Rectal smooth muscle tissue (tissue), 1 donor: ENCODE data around the gene FMNL2.

ENCODE experiments used
- H3K27ac ChIP-seq: one replicate; pipeline ENCODE4 v1.7.0; 2013; ENCODE audit warnings: low read depth, low read length, inconsistent platforms
- H3K27me3 ChIP-seq: one replicate; pipeline ENCODE4 v1.7.0; 2013; ENCODE audit warnings: low read length; ENCODE audit not compliant: control insufficient read depth, insufficient read depth
- H3K36me3 ChIP-seq: one replicate; pipeline ENCODE4 v1.7.0; 2013; ENCODE audit warnings: low read length; ENCODE audit not compliant: control insufficient read depth, insufficient read depth
- H3K4me1 ChIP-seq: one replicate; pipeline ENCODE4 v1.7.0; 2013; ENCODE audit warnings: low read length; ENCODE audit not compliant: control insufficient read depth, insufficient read depth
- H3K4me3 ChIP-seq: one replicate; pipeline ENCODE4 v1.7.0; 2013; ENCODE audit warnings: low read length
- H3K9ac ChIP-seq: one replicate; pipeline ENCODE4 v1.7.0; 2013; ENCODE audit warnings: low read length

FMNL2 gene

DNA sequence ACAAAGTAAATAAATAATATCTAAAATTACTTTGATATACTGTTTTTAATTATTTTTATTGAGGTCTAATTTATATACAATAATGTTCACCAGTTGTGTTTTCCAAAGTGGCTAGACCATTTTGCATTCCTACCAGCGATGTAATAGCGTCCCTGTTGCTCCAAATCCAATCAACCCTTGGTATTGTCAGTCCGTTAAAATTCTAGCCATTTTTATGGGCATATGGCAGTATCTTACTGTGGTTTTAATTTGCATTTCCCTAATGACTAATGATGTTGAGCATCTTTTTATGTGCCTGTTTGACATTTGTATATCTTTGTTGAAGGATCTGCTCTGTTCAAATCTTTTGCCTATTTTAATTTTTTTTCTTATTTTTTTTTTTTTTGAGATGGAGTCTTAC lies 197.3 kb downstream of the FMNL2 start:
- H3K9ac ChIP-seq, result no peak overlapping the region
- H3K4me1 ChIP-seq, result peaks cover 8% of the 10 kb centered on the region
- no peak overlapping the region for H3K4me3 ChIP-seq
- H3K27me3 ChIP-seq, result no peaks in the 10 kb centered on the region
- H3K36me3 ChIP-seq, result no peaks in the 10 kb centered on the region
- H3K27ac ChIP-seq, result no peak overlapping the region

DNA sequence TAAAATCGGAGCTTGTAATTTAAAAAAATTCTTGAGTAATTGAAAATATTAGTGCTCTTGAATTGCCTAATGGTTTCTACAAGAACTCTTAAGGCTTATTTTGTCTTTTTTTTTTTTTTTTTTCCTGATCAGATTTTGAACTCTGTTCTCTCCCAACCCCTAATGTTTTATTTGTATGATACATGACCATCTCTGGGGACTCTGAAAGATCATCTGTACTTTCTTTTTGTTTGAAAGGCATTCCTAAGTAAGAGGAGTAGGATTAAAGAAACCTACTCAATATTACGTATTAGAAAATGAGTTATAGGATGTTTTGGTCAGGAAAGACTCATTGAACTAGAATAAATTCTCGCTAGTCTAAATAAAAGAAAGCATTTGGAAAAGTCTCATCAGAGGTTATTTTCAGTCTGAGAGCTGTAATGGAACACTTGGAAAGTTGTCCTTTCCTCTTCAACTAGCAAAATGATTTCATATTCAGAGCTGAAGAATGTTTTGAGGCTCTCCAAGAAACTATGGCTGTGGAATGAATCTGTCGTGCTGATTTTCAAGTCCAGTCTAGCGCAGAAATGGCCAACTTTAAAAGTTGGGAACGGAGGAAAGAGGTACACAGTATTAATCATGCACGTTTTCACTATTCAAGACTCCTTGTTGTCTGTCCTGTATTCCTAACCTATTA lies 199.6 kb downstream of the FMNL2 start:
- no peaks in the 10 kb centered on the region for H3K27me3 ChIP-seq
- H3K27ac ChIP-seq, result peak overlapping the region; percentile 27
- H3K4me1 ChIP-seq, result peaks cover 8% of the 10 kb centered on the region
- peak overlapping the region; percentile 22 for H3K4me3 ChIP-seq
- H3K9ac ChIP-seq, result no peak overlapping the region
- H3K36me3 ChIP-seq, result no peaks in the 10 kb centered on the region

DNA sequence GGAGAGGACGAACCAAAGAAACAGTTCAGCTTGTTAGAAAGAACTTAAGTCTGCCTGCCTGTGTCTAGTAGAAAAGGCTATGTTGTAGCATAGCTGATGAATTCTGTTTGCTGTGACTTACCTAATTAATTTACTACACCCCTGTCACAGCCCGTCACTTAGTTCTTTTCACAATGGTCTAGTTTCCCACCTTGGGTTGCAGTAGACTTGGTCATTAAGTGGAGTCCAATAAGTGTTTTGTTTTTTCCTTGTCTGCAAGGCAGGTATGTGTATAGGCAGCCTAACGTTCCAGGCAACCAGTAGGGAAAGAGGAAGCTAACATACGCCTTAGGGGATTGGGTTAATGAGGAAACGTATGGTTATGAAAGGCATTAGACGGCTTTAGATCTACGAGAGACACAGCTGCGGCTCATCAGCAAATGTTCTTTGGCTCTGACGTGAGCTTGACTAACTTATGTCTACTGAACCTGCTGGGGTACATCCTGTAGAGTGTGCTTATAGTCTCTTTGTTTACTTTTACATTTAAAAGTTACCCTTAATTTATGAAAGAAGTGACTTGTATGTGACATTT lies 202.2 kb downstream of the FMNL2 start:
- H3K27ac ChIP-seq, result no peak overlapping the region

DNA sequence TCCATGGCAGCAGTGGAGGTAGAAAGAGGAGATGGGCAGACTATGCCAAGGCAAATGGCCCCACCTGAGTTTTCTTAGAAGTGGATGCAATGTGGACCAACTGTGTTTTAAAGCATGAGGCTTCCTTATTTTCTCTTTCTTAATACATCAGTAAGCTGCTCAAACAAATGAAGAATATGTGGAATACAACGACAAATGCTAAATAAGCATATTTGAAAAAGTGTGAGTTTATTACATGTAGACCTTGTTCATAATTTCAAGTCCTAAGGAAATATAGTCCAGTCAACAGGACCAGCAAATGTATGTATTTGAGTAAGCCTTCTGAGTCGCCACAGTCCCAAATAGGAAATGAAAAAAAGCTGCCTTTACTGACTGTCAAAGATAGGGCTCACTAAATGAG lies 204.4 kb downstream of the FMNL2 start:
- Histone ChIP-seq H3K4me3 (no peak overlapping the region), H3K4me1 (peaks cover 11% of the 10 kb centered on the region), H3K27me3 (no peaks in the 10 kb centered on the region), H3K27ac (no peak overlapping the region), H3K36me3 (no peaks in the 10 kb centered on the region), H3K9ac (no peak overlapping the region)

More for the DNA sequence above, 202.2 kb downstream of the FMNL2 start:
- no peak overlapping the region for H3K9ac ChIP-seq
- peaks cover 8% of the 10 kb centered on the region for H3K4me1 ChIP-seq
- no peaks in the 10 kb centered on the region for H3K36me3 ChIP-seq
- H3K4me3 ChIP-seq, result no peak overlapping the region
- H3K27me3 ChIP-seq, result no peaks in the 10 kb centered on the region

DNA sequence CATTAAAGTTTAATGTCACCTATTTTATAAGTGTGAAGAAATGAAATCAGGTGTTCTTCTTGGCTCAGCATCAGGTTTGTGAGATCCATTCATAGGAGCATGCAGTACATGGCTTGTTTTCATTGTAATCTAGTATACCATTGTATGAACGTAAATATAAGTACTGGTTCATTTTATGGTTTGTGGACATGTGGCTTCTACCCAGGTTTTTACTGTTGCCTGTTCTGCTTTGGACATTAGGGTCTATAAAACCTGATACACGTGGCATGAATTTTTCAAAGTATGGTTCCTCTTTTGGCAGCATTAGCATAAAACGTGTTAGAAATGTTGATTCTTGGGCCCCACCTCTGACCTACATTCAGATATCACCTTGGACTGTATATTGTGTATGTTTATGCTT lies 206.7 kb downstream of the FMNL2 start:
- no peak overlapping the region for H3K4me3 ChIP-seq
- no peak overlapping the region for H3K27ac ChIP-seq
- H3K36me3 ChIP-seq, result no peaks in the 10 kb centered on the region
- no peaks in the 10 kb centered on the region for H3K27me3 ChIP-seq
- H3K9ac ChIP-seq, result no peak overlapping the region
- peaks cover 3% of the 10 kb centered on the region for H3K4me1 ChIP-seq

DNA sequence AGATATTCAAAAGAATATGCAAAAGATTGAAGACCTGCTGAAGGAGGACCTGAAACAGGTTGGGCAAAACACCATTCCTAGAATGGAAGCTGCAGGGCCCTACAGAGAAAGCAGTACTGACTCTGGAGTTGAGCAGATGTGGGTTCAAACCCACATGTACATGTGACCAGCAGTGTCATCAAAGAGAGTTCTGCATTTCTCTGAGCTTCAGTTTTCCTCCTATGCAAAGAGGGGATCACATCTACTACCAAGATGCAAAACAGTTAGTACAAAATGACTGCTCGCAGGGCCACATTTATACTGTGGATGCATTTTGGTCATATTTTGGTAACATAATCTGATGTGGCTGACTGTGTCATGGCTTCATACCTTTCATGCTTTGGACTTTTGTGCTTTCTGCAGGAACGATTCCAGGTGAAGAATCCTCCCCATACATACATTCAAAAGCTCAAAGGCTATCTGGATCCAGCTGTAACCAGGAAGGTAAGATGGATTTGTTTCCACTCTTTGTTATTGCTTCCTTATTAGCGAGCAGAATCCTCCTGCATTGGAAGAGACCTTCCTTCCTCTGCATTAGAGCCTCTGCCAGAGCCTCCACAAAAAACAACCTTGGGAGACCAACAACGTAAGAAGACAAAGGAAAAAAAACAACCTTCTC lies 207.5 kb downstream of the FMNL2 start:
- peak overlapping the region; percentile 54 for H3K27ac ChIP-seq
- H3K27me3 ChIP-seq, result no peaks in the 10 kb centered on the region
- no peak overlapping the region for H3K4me3 ChIP-seq
- no peak overlapping the region for H3K9ac ChIP-seq
- H3K4me1 ChIP-seq, result peaks cover 3% of the 10 kb centered on the region
- H3K36me3 ChIP-seq, result no peaks in the 10 kb centered on the region

DNA sequence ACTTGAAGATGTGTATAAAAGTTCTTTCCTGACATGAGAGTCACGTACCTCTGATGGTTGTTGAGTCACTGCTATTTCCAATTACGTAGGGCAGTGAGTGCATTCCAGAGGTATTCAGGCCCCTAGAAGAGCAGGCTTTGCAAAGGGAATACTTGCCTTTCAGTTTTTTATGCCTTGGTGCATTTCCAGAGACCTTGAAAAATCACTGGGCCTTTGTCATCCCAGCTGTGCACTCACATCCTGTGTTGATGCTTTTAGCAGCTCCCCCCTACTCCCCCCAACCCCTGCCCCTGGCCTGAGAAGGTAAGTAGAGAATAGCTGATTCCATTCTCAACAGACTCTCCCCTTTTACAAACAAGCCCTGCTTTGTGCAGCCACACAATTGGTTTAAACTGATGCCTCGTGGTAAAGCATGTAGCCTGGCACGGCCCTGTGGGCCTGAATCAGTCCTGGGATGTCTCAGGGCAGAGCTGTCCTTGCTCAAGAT lies 208.1 kb downstream of the FMNL2 start:
- H3K36me3 ChIP-seq, result no peaks in the 10 kb centered on the region
- no peaks in the 10 kb centered on the region for H3K27me3 ChIP-seq
- peak overlapping the region; percentile 54 for H3K27ac ChIP-seq
- H3K4me1 ChIP-seq, result peaks cover 3% of the 10 kb centered on the region
- H3K4me3 ChIP-seq, result no peak overlapping the region
- no peak overlapping the region for H3K9ac ChIP-seq

DNA sequence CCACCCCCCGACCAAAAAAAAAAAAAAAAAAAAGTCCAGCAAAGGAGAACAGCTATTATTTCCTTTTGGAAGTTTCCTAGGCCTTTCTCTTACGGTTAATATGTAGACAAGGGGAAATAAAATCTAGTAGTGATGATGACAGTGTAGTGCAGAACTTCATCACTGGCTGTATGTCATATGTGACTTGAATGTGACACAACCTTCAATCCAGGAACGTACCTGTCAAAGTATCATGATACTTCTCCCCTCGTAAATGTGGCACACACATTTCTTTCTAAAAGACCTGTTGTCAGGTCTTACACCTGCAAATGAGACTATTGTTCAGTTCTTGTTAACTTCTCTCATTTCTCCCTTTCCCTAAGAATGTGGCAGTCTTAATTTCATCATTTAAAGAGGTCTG lies 208.7 kb downstream of the FMNL2 start:
- Histone ChIP-seq H3K27me3 (no peaks in the 10 kb centered on the region), H3K36me3 (no peaks in the 10 kb centered on the region), H3K27ac (no peak overlapping the region), H3K9ac (no peak overlapping the region), H3K4me1 (peaks cover 3% of the 10 kb centered on the region), H3K4me3 (no peak overlapping the region)

DNA sequence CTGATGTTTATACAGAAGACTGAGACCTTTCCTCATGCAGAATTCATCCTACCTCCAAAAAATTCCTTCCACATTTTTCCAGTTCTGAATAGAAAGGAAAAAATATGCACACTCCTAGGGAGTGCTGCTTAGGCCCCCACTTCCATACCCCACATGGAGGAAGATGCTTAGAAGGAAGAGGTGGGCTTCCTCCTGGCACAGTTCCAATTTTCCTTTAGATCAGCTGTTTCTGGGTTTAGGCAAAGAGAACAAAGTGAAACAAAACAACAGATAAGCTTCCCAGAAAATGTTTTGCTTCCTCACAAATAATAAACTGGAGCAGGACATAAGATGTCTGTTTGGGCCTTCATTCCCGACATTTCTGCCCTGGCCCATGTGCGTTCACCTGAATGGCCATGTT lies 209.7 kb downstream of the FMNL2 start:
- Histone ChIP-seq H3K9ac (no peak overlapping the region), H3K36me3 (no peaks in the 10 kb centered on the region), H3K4me1 (peaks cover 3% of the 10 kb centered on the region), H3K27me3 (no peaks in the 10 kb centered on the region), H3K4me3 (no peak overlapping the region), H3K27ac (no peak overlapping the region)

DNA sequence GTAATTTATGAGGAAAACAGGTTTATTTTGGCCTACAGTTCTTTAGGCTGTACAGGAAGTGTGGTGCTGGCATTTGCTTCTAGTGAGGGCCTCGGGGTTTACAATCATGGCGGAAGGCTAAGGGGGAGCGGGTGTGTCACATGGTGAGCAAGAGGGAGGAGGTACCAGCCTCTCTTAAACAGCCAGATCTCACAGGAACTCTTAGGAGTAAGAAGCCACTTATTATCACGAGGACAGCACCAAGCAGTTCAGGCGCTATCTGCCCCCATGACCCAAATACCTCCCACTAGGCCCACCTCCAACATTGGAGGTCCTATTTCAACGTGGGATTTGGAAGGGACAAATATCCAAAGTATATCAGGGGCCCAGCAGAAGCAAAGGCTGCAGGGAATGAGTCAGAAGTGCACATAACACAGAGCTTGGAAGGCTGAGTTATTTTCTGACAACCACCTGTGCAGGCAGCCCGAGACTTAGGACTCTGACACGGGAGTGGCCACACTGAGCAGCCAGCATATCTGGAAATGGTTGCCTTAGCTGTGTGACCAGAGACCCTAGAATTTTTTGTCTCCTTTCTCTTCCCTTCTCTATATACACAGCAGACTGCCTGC lies 211.4 kb downstream of the FMNL2 start:
- peaks cover 3% of the 10 kb centered on the region for H3K4me1 ChIP-seq
- H3K27ac ChIP-seq, result no peak overlapping the region
- no peak overlapping the region for H3K4me3 ChIP-seq
- no peaks in the 10 kb centered on the region for H3K36me3 ChIP-seq
- no peaks in the 10 kb centered on the region for H3K27me3 ChIP-seq
- H3K9ac ChIP-seq, result no peak overlapping the region

DNA sequence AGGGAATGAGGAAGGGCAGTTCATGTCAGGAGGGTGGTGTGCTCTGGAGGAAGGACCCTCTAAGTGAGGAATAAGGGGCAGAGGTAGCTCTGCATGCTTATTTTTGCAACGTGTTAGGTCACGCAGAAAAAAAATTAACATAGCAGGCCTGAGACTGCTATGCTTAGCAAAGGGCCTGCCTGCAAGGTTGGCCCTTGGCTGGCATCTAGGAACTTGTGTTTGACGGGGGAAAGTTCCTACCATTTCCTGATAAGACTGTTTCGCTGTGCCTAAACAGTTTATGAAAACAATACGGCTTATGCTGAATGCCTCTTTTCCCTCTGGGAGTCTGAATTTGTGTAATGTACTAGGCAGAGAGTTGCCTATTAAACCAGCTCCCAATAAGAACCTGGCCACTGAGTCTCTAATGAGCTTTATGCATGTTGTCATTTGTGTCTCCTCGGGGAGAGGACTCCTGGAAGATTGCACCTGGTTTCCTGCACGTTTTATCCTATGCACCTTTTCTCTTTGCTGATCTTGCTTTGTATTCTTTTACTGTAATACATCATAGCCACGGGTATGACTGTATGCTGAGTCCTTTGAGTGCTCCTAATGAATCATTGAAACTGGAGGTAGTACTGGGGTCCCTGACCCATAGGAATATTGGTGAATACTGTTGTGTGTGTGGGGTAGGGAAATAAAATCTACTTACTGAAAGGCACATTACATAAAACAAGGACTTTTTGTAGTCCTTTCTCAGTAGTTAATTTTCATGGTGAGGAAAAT lies 213.3 kb downstream of the FMNL2 start:
- no peaks in the 10 kb centered on the region for H3K27me3 ChIP-seq
- H3K4me3 ChIP-seq, result no peak overlapping the region
- H3K27ac ChIP-seq, result no peak overlapping the region
- no peak overlapping the region for H3K9ac ChIP-seq
- H3K36me3 ChIP-seq, result no peaks in the 10 kb centered on the region
- peaks cover 1% of the 10 kb centered on the region for H3K4me1 ChIP-seq

DNA sequence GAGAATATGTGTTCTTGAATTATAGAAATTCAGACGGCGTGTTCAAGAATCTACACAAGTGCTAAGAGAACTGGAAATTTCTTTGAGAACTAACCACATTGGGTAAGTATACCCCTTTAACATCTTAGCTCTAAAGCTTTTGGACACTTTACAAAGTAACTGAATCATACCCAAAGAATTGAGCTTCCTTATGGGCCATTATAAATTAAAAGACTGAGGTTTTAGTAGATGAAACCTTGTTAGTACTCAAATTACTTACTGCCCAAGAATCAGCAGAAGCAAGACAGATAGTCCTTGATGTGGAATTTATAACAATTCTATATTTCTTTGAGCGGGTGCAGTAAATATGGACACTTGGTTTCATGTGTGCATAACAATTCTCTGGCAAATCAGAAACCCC lies 214.0 kb downstream of the FMNL2 start:
- no peak overlapping the region for H3K9ac ChIP-seq
- no peak overlapping the region for H3K27ac ChIP-seq
- H3K27me3 ChIP-seq, result no peaks in the 10 kb centered on the region
- H3K4me1 ChIP-seq, result no peaks in the 10 kb centered on the region
- H3K4me3 ChIP-seq, result no peak overlapping the region
- no peaks in the 10 kb centered on the region for H3K36me3 ChIP-seq
